SK-N-SH treated with all-trans-retinoic acid at 6 μM for 48 hours (cell line): Measurements from ENCODE around the gene CYB5A.

ENCODE experiments used
- CREB5 ChIP-seq: fragments of 250-450 bp; sonication (Bioruptor Pico); IDR thresholded peaks from 2 replicates; pipeline ENCODE4 v1.5.1; 2020; ENCODE audit warnings: low read depth, mild to moderate bottlenecking, moderate library complexity
- CSDC2 ChIP-seq: fragments of 250-450 bp; sonication (Bioruptor Pico); IDR thresholded peaks from 2 replicates; pipeline ENCODE4 v1.5.0; 2020; ENCODE audit warnings: mild to moderate bottlenecking, moderate library complexity
- GLIS3 ChIP-seq: fragments of 250-450 bp; sonication (Bioruptor Pico); IDR thresholded peaks from 2 replicates; pipeline ENCODE4 v1.5.0; 2020; ENCODE audit warnings: mild to moderate bottlenecking, moderate library complexity
- PPARA ChIP-seq: fragments of 250-450 bp; sonication (Bioruptor Pico); IDR thresholded peaks from 2 replicates; pipeline ENCODE4 v1.5.0; 2020; ENCODE audit warnings: mild to moderate bottlenecking, borderline replicate concordance
- RARB ChIP-seq: fragments of 250-450 bp; sonication (Bioruptor Pico); IDR thresholded peaks from 2 replicates; pipeline ENCODE4 v1.8.0; 2021; ENCODE audit warnings: mild to moderate bottlenecking, moderate library complexity
- SNAI2 ChIP-seq: fragments of 250-450 bp; sonication (Bioruptor Pico); IDR thresholded peaks from 2 replicates; pipeline ENCODE4 v1.5.0; 2020; ENCODE audit warnings: mild to moderate bottlenecking, moderate library complexity
- ZFP3 ChIP-seq: fragments of 250-450 bp; sonication (Bioruptor Pico); IDR thresholded peaks from 2 replicates; pipeline ENCODE4 v1.5.0; 2020; ENCODE audit warnings: mild to moderate bottlenecking, moderate library complexity
- ZNF70 ChIP-seq: fragments of 450-650 bp; formaldehyde crosslinking; IDR thresholded peaks from 2 replicates; pipeline ENCODE4 v1.5.0; 2020; ENCODE audit warnings: mild to moderate bottlenecking, moderate library complexity
- TF ChIP-seq, protein P1 (sequence below): fragments of 250-450 bp; sonication (Bioruptor Pico); IDR thresholded peaks from 2 replicates; pipeline ENCODE4 v1.5.1; 2021; ENCODE audit warnings: mild to moderate bottlenecking, moderate library complexity
- TF ChIP-seq, protein P2 (sequence below): fragments of 250-450 bp; sonication (Bioruptor Pico); IDR thresholded peaks from 2 replicates; pipeline ENCODE4 v1.8.0; 2020; ENCODE audit warnings: mild to moderate bottlenecking, moderate library complexity, borderline replicate concordance

- TF ChIP-seq, protein P1, sequence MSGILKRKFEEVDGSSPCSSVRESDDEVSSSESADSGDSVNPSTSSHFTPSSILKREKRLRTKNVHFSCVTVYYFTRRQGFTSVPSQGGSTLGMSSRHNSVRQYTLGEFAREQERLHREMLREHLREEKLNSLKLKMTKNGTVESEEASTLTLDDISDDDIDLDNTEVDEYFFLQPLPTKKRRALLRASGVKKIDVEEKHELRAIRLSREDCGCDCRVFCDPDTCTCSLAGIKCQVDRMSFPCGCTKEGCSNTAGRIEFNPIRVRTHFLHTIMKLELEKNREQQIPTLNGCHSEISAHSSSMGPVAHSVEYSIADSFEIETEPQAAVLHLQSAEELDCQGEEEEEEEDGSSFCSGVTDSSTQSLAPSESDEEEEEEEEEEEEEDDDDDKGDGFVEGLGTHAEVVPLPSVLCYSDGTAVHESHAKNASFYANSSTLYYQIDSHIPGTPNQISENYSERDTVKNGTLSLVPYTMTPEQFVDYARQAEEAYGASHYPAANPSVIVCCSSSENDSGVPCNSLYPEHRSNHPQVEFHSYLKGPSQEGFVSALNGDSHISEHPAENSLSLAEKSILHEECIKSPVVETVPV (CRISPR knock-in tag), result no peak
- TF ChIP-seq, protein P2, sequence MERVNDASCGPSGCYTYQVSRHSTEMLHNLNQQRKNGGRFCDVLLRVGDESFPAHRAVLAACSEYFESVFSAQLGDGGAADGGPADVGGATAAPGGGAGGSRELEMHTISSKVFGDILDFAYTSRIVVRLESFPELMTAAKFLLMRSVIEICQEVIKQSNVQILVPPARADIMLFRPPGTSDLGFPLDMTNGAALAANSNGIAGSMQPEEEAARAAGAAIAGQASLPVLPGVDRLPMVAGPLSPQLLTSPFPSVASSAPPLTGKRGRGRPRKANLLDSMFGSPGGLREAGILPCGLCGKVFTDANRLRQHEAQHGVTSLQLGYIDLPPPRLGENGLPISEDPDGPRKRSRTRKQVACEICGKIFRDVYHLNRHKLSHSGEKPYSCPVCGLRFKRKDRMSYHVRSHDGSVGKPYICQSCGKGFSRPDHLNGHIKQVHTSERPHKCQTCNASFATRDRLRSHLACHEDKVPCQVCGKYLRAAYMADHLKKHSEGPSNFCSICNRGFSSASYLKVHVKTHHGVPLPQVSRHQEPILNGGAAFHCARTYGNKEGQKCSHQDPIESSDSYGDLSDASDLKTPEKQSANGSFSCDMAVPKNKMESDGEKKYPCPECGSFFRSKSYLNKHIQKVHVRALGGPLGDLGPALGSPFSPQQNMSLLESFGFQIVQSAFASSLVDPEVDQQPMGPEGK, result no peak
- TF ChIP-seq SNAI2, result no peak
- TF ChIP-seq ZFP3 (CRISPR knock-in tag), result no peak
- TF ChIP-seq PPARA, result no peak
- no peak for TF ChIP-seq ZNF70 (CRISPR knock-in tag)
- TF ChIP-seq RARB (CRISPR knock-in tag), result no peak
- TF ChIP-seq CREB5, result no peak
- TF ChIP-seq GLIS3 (CRISPR knock-in tag), result no peak
- TF ChIP-seq CSDC2 (CRISPR knock-in tag), result no peak
Observed at GRCh38 chr18:74326231-74326630, 34.5 kb upstream of the CYB5A start.
